Measurements from ENCODE around the gene NPAS4. TPM values are rescaled to one million over a fixed set of nuclear protein-coding genes. Genes with fewer than 3 reads are reported as not detected.

NPAS4 gene
- polyA plus RNA-seq, 1 of the 3 experiments (the other 2 are of a cell fraction): 0.03 TPM

DNA sequence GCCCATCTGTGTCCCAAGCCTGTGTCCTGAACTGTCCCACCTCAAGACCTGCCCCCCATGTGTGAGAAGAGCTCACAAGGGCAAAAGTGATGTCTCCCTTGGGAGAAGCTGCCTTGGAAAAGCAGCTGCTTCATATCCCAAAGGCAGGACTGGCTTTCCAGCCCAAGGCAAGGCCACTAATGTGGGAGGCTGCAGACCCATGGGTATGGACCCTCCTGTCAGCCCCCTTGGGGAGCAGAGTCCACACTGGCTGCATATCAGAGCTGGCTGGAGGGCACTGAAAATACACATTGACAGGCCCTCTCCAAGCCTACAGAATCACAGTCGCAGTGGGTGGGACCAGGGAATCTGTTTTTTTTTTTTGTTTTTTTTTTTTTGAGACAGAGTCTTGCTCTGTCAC lies 48.6 kb downstream of the NPAS4 start:
- Histone ChIP-seq H3K36me3 (replicated peaks in 1 of 2; ENCODE audit: control insufficient read depth in 1 of 2, insufficient read depth in 2 of 2, low read length in 1 of 2) (peaks cover 6 to 16% of the 10 kb centered on the region in 2 experiments), H3K4me1 (ENCODE audit: control insufficient read depth in 1 of 2, insufficient read depth in 2 of 2, low read depth in 1 of 2, low read length in 1 of 2) (peaks cover 5 to 18% of the 10 kb centered on the region in 2 experiments; a peak in 3 of 4 replicates), H3K27me3 (ENCODE audit: insufficient read depth) (no peaks in the 10 kb centered on the region), H3K4me2 (no peak overlapping the region), H3K27ac (ENCODE audit: low read depth in 2 of 2, low read length in 1 of 2) (no peak overlapping the region), H3K4me3 (ENCODE audit: low read depth in 2 of 2, low read length in 1 of 2) (no peak overlapping the region), H2AFZ (ENCODE audit: low read depth) (no peak overlapping the region), H4K20me1 (ENCODE audit: insufficient read depth) (no peaks in the 10 kb centered on the region), H3K9me2 (no peaks in the 10 kb centered on the region), H3K9me3 (no peaks in the 10 kb centered on the region), H3F3A (replicated peaks; ENCODE audit: insufficient read depth) (no peaks in the 10 kb centered on the region), H3K79me2 (ENCODE audit: insufficient read depth) (peaks cover 8% of the 10 kb centered on the region; the same call in 1 of the 2 replicates), H3K9ac (no peak overlapping the region)
- TF ChIP-seq SMC3 (IDR thresholded peaks at IDR 0.05; ENCODE audit: low read depth, low read length) (no peak), NFIC (IDR thresholded peaks at IDR 0.05; ENCODE audit: borderline replicate concordance) (no peak), GATA2 (CRISPR knock-in tag; IDR thresholded peaks at IDR 0.05) (no peak), ELF1 (IDR thresholded peaks at IDR 0.05) (no peak), RXRA (IDR thresholded peaks at IDR 0.05; ENCODE audit: borderline replicate concordance, low read depth) (no peak), POLR2AphosphoS5 (IDR thresholded peaks at IDR 0.05; ENCODE audit: low read depth, low read length) (no peak), IRF3 (IDR thresholded peaks at IDR 0.05; ENCODE audit: low read depth, low read length) (no peak), TAF1 (IDR thresholded peaks at IDR 0.05; ENCODE audit: borderline replicate concordance, low read depth, low read length) (no peak), RAD21 (IDR thresholded peaks at IDR 0.05; ENCODE audit: low read length) (no peak), PBX3 (IDR thresholded peaks at IDR 0.05) (no peak), JUND (IDR thresholded peaks at IDR 0.05) (no peak), CHD2 (IDR thresholded peaks at IDR 0.05; ENCODE audit: low read length, partially characterized antibody) (no peak)
- POLR2A ChIA-PET: interaction anchor here (2.7 kb wide), 1 partner anchor 10 kb away, joined by 17 read pairs; the partner anchor contains the start of gene DPP3
- WGBS (ENCODE audit: low lambda C conversion rate): 100% methylated on average over 1 of the region's 1 CpG
- DNase-seq: no peak
- CTCF ChIA-PET: interaction anchor here (1.5 to 4.5 kb wide), 4 partner anchors 10 to 209 kb away, joined by 4 to 32 read pairs (median 6); partner anchors contain the start of genes DPP3 and MRPL11

GRCh38 chr11:66470015-66470414 lies 49.2 kb downstream of the NPAS4 start:
- ChIA-PET POLR2A (interaction anchor here (2.7 kb wide), 1 partner anchor 9 kb away, joined by 17 read pairs; the partner anchor contains the start of gene DPP3), CTCF (interaction anchor here (1.5 to 4.5 kb wide), 3 partner anchors 9 to 52 kb away, joined by 5 to 32 read pairs (median 6); partner anchors contain the start of genes DPP3 and MRPL11)
- no peak for TF ChIP-seq YY1 (IDR thresholded peaks at IDR 0.05; ENCODE audit: low read depth)
- TF ChIP-seq GABPA (IDR thresholded peaks at IDR 0.05; ENCODE audit: low read depth): no peak
- no peak for TF ChIP-seq MXI1 (IDR thresholded peaks at IDR 0.05; ENCODE audit: low read depth, low read length)
- no peaks in the 10 kb centered on the region for H3K9me2 ChIP-seq
- peaks cover 8% of the 10 kb centered on the region; the same call in 1 of the 2 replicates for H3K79me2 ChIP-seq (ENCODE audit: insufficient read depth)
- WGBS (ENCODE audit: low lambda C conversion rate): 94% methylated on average over 3 of the region's 3 CpGs
- no peaks in the 10 kb centered on the region for H3K9me3 ChIP-seq
- no peak overlapping the region for H3K4me2 ChIP-seq
- no peak overlapping the region for H3K27ac ChIP-seq (ENCODE audit: low read depth in 2 of 2, low read length in 1 of 2)
- peaks cover 5 to 16% of the 10 kb centered on the region in 2 experiments; a peak in 3 of 4 replicates for H3K4me1 ChIP-seq (ENCODE audit: control insufficient read depth in 1 of 2, insufficient read depth in 2 of 2, low read depth in 1 of 2, low read length in 1 of 2)
- H2AFZ ChIP-seq (ENCODE audit: low read depth): no peak overlapping the region
- H3K36me3 ChIP-seq (replicated peaks in 1 of 2; ENCODE audit: control insufficient read depth in 1 of 2, insufficient read depth in 2 of 2, low read length in 1 of 2): peaks cover 6 to 17% of the 10 kb centered on the region in 2 experiments
- no peaks in the 10 kb centered on the region for H4K20me1 ChIP-seq (ENCODE audit: insufficient read depth)
- no peaks in the 10 kb centered on the region for H3K27me3 ChIP-seq (ENCODE audit: insufficient read depth)
- H3F3A ChIP-seq (replicated peaks; ENCODE audit: insufficient read depth): no peaks in the 10 kb centered on the region
- no peak overlapping the region for H3K9ac ChIP-seq
- no peak for DNase-seq
- no peak overlapping the region for H3K4me3 ChIP-seq (ENCODE audit: low read depth in 2 of 2, low read length in 1 of 2)

Measured in SK-N-SH (cell line).